ENCODE measurements around the gene EIF2B2.

- TF ChIP-seq LEF1 (IDR thresholded peaks at IDR 0.05; ENCODE audit: borderline replicate concordance) (no peak), ELF4 (IDR thresholded peaks at IDR 0.05) (no peak), L3MBTL2 (conservative IDR thresholded peaks at IDR 0.05) (no peak), ARNT (IDR thresholded peaks at IDR 0.05) (no peak), SP1 (IDR thresholded peaks at IDR 0.05) (no peak), CTBP1 (IDR thresholded peaks at IDR 0.05; ENCODE audit: borderline replicate concordance) (no peak), FOXM1 (IDR thresholded peaks at IDR 0.05; ENCODE audit: borderline replicate concordance) (no peak), SUZ12 (IDR thresholded peaks at IDR 0.05) (no peak), TARDBP (IDR thresholded peaks at IDR 0.05) (no peak), BHLHE40 (IDR thresholded peaks at IDR 0.05; ENCODE audit: borderline replicate concordance) (no peak), FOXK2 (IDR thresholded peaks at IDR 0.05) (no peak)
Observed at GRCh38 chr14:74982661-74983060, 20.1 kb upstream of the EIF2B2 start.
